ENCODE results near the gene PXMP2. TPM values are rescaled to one million over a fixed set of nuclear protein-coding genes. Genes with fewer than 3 reads are reported as not detected.

Gene PXMP2
- total RNA-seq, 2 experiments from 2014 or later: 58.1 to 103 TPM

- peaks cover 9% of the 10 kb centered on the region for H3K4me1 ChIP-seq (ENCODE audit: insufficient read depth, low read length, poor library complexity, severe bottlenecking)
- H3K36me3 ChIP-seq (ENCODE audit: insufficient read depth, low read length): peaks cover 33% of the 10 kb centered on the region
- H4K20me1 ChIP-seq (ENCODE audit: insufficient read depth, low read length): peaks cover 6% of the 10 kb centered on the region; the same call in 1 of the 2 replicates
- no peak overlapping the region for H3K4me3 ChIP-seq (ENCODE audit: low read depth, low read length, poor library complexity, severe bottlenecking)
- intact Hi-C loops (cut with micrococcal nuclease; ENCODE audit: unreplicated experiment): no loop called here
- no peaks in the 10 kb centered on the region for H3K9me3 ChIP-seq (ENCODE audit: low read length)
- H3K79me2 ChIP-seq (ENCODE audit: insufficient read depth, low read depth, low read length): peaks cover 27% of the 10 kb centered on the region
- CTCF ChIA-PET (ENCODE audit: unreplicated experiment): no interaction called here
- no peak overlapping the region for H3K27ac ChIP-seq (ENCODE audit: low read depth, low read length, poor library complexity, severe bottlenecking)
- no peak overlapping the region for H2AFZ ChIP-seq (ENCODE audit: low read length)
- BruUV-seq (replicated peaks): no TSS peak
- POLR2A ChIA-PET: no interaction called here
- H3K4me2 ChIP-seq (ENCODE audit: low read length): no peak overlapping the region
- TF ChIP-seq EZH2phosphoT487 (IDR thresholded peaks at IDR 0.05; ENCODE audit: borderline replicate concordance, low read depth, low read length) (no peak), CTCF (conservative IDR thresholded peaks at IDR 0.05; ENCODE audit: low read length) (no peak)
- DNase-seq (ENCODE audit: low spot score): no peak
- H3K9me2 ChIP-seq (ENCODE audit: insufficient read depth, low read length): no peaks in the 10 kb centered on the region
Observed at GRCh38 chr12:132707241-132707640, 19.9 kb downstream of the PXMP2 start.

GRCh38 chr12:132708150-132708549, 20.8 kb downstream of the PXMP2 start:
- ChIA-PET CTCF (ENCODE audit: unreplicated experiment) (no interaction called here), POLR2A (interaction anchor here (1.0 kb wide), 1 partner anchor 14 kb away, joined by 6 read pairs; no protein-coding TSS in a partner anchor)
- TSS peak; percentile 55 for BruUV-seq (replicated peaks)
- H3K27ac ChIP-seq (ENCODE audit: low read depth, low read length, poor library complexity, severe bottlenecking): peak overlapping the region; percentile 1
- intact Hi-C loops (cut with micrococcal nuclease; ENCODE audit: unreplicated experiment): no loop called here
- no peak overlapping the region for H2AFZ ChIP-seq (ENCODE audit: low read length)
- no peak for TF ChIP-seq CTCF (conservative IDR thresholded peaks at IDR 0.05; ENCODE audit: low read length)
- no peak for TF ChIP-seq EZH2phosphoT487 (IDR thresholded peaks at IDR 0.05; ENCODE audit: borderline replicate concordance, low read depth, low read length)
- H3K79me2 ChIP-seq (ENCODE audit: insufficient read depth, low read depth, low read length): peaks cover 36% of the 10 kb centered on the region
- peaks cover 11% of the 10 kb centered on the region for H3K4me1 ChIP-seq (ENCODE audit: insufficient read depth, low read length, poor library complexity, severe bottlenecking)
- H3K9me3 ChIP-seq (ENCODE audit: low read length): no peaks in the 10 kb centered on the region
- no peak for DNase-seq (ENCODE audit: low spot score)
- H3K36me3 ChIP-seq (ENCODE audit: insufficient read depth, low read length): peaks cover 40% of the 10 kb centered on the region
- H3K4me2 ChIP-seq (ENCODE audit: low read length): no peak overlapping the region
- H3K9me2 ChIP-seq (ENCODE audit: insufficient read depth, low read length): no peaks in the 10 kb centered on the region
- H4K20me1 ChIP-seq (ENCODE audit: insufficient read depth, low read length): peaks cover 6% of the 10 kb centered on the region; the same call in 1 of the 2 replicates
- no peak overlapping the region for H3K4me3 ChIP-seq (ENCODE audit: low read depth, low read length, poor library complexity, severe bottlenecking)

GRCh38 chr12:132710043-132710404, 22.6 kb downstream of the PXMP2 start:
- DNase-seq (ENCODE audit: low spot score): no peak
- H3K79me2 ChIP-seq (ENCODE audit: insufficient read depth, low read depth, low read length): peaks cover 53% of the 10 kb centered on the region
- H3K4me3 ChIP-seq (ENCODE audit: low read depth, low read length, poor library complexity, severe bottlenecking): peak overlapping the region; percentile 100
- peaks cover 11% of the 10 kb centered on the region for H3K4me1 ChIP-seq (ENCODE audit: insufficient read depth, low read length, poor library complexity, severe bottlenecking)
- no peaks in the 10 kb centered on the region for H3K9me3 ChIP-seq (ENCODE audit: low read length)
- CTCF ChIA-PET (ENCODE audit: unreplicated experiment): no interaction called here
- BruUV-seq (replicated peaks): TSS peak; percentile 87
- H3K4me2 ChIP-seq (ENCODE audit: low read length): peak overlapping the region; percentile 98
- POLR2A ChIA-PET: interaction anchor here (0.6 to 1.5 kb wide), 4 partner anchors 8 to 111 kb away, joined by 3 to 5 read pairs (median 4); no protein-coding TSS in a partner anchor
- peak overlapping the region; percentile 73 for H3K27ac ChIP-seq (ENCODE audit: low read depth, low read length, poor library complexity, severe bottlenecking)
- peak overlapping the region; percentile 59 for H2AFZ ChIP-seq (ENCODE audit: low read length)
- H3K36me3 ChIP-seq (ENCODE audit: insufficient read depth, low read length): peaks cover 44% of the 10 kb centered on the region
- intact Hi-C loops (cut with micrococcal nuclease; ENCODE audit: unreplicated experiment): loop anchor here (2.0 kb wide), 2 partner anchors 23 to 61 kb away; partner anchors contain the start of genes POLE and PXMP2
- no peaks in the 10 kb centered on the region for H3K9me2 ChIP-seq (ENCODE audit: insufficient read depth, low read length)
- H4K20me1 ChIP-seq (ENCODE audit: insufficient read depth, low read length): peaks cover 9% of the 10 kb centered on the region; the same call in 1 of the 2 replicates
- TF ChIP-seq EZH2phosphoT487 (IDR thresholded peaks at IDR 0.05; ENCODE audit: borderline replicate concordance, low read depth, low read length) (no peak), CTCF (conservative IDR thresholded peaks at IDR 0.05; ENCODE audit: low read length) (no peak)
